HL-60 (cell line): ENCODE measurements around the gene ABCB4.

Experiments used
- DNase-seq, 2 experiments: peaks; one replicate each; pipeline ENCODE4 v3.0.0-alpha.2; 2010 to 2020; ENCODE audit warnings: low read depth in 1 of 2, low spot score in 1 of 2
- H3K27ac ChIP-seq: fragments of 250-450 bp; sonication (Bioruptor Pico); replicated peaks from 2 replicates; pipeline ENCODE4 v1.5.1; 2020; ENCODE audit warnings: mild to moderate bottlenecking, moderate library complexity
- H3K27me3 ChIP-seq: fragments of 250-450 bp; sonication (Bioruptor Pico); 2 replicates; pipeline ENCODE4 v1.5.1; 2021; ENCODE audit warnings: mild to moderate bottlenecking, moderate library complexity; ENCODE audit not compliant: insufficient read depth, poor library complexity, severe bottlenecking
- H3K4me3 ChIP-seq: replicated peaks from 2 replicates; pipeline ENCODE4 v1.5.1; 2011; ENCODE audit warnings: mild to moderate bottlenecking, control low read depth, low read length; ENCODE audit not compliant: insufficient read depth
- CTCF ChIP-seq: IDR thresholded peaks from one replicate; pipeline ENCODE4 v1.5.1; 2011; ENCODE audit warnings: low read length, control low read depth, inconsistent platforms; ENCODE audit not compliant: insufficient read depth
- GABPA ChIP-seq: IDR thresholded peaks from 2 replicates; pipeline ENCODE4 v1.6.1; 2012; ENCODE audit warnings: low read depth
- POLR2AphosphoS5 ChIP-seq: IDR thresholded peaks from 2 replicates; pipeline ENCODE4 v1.6.1; 2012; ENCODE audit warnings: low read depth
- REST ChIP-seq: IDR thresholded peaks from 2 replicates; pipeline ENCODE4 v1.6.1; 2012; ENCODE audit warnings: low read depth; ENCODE audit not compliant: insufficient replicate concordance
- SPI1 ChIP-seq: IDR thresholded peaks from 2 replicates; pipeline ENCODE4 v1.6.1; 2012; ENCODE audit warnings: low read depth, mild to moderate bottlenecking, borderline replicate concordance

ABCB4 gene

GRCh38 chr7:87482115-87482514 is 6.6 kb upstream of the ABCB4 start:
- H3K4me3 ChIP-seq, result no peak overlapping the region
- peaks cover 8% of the 10 kb centered on the region for H3K27me3 ChIP-seq
- DNase-seq, result no peak
- TF ChIP-seq POLR2AphosphoS5, result no peak
- TF ChIP-seq CTCF, result no peak
- TF ChIP-seq GABPA, result no peak
- no peak for TF ChIP-seq REST
- TF ChIP-seq SPI1, result no peak
- no peak overlapping the region for H3K27ac ChIP-seq

GRCh38 chr7:87480386-87480785 is 4.9 kb upstream of the ABCB4 start:
- Histone ChIP-seq H3K27me3 (peaks cover 19% of the 10 kb centered on the region), H3K27ac (no peak overlapping the region), H3K4me3 (no peak overlapping the region)
- no peak for DNase-seq
- TF ChIP-seq SPI1 (no peak), REST (no peak), POLR2AphosphoS5 (no peak), CTCF (no peak), GABPA (no peak)

GRCh38 chr7:87479951-87480350 is 4.5 kb upstream of the ABCB4 start:
- H3K27ac ChIP-seq, result no peak overlapping the region
- peaks cover 24% of the 10 kb centered on the region for H3K27me3 ChIP-seq
- no peak for DNase-seq
- H3K4me3 ChIP-seq, result no peak overlapping the region
- TF ChIP-seq SPI1 (no peak), CTCF (no peak), GABPA (no peak), POLR2AphosphoS5 (no peak), REST (no peak)
